Activated naive CD4-positive, alpha-beta T cell treated with anti-CD3 and anti-CD28 coated beads, Interleukin-2, amount 50 U/mL, for 72 hours (primary cell): ENCODE data around the gene IGFBP2. TPM values are rescaled to one million over a fixed set of nuclear protein-coding genes. Genes with fewer than 3 reads are reported as not detected.

Experiments
- ATAC-seq, 2 donors: fragments of 150-1000 bp; cut with Tn5 transposase; 2 replicates each; pipeline ENCODE4 v1.10.0; 2021; ENCODE audit warnings: mild to moderate bottlenecking in 2 of 2, moderate library complexity in 2 of 2
- DNase-seq, 2 donors: peaks; one replicate each; pipeline ENCODE4 v3.0.0; 2021 to 2022; ENCODE audit warnings: low spot score in 2 of 2
- H3K27ac Mint-ChIP-seq, 2 donors: one replicate each; pipeline ENCODE4 v1.8.0; 2022; ENCODE audit warnings: mild to moderate bottlenecking in 2 of 2, mixed read lengths in 2 of 2
- H3K36me3 Mint-ChIP-seq, 2 donors: one replicate each; pipeline ENCODE4 v1.8.0; 2022; ENCODE audit warnings: mixed read lengths in 2 of 2
- H3K9me3 Mint-ChIP-seq, 2 donors: one replicate each; pipeline ENCODE4 v1.8.0; 2022; ENCODE audit warnings: mixed read lengths in 2 of 2
- total RNA-seq, 2 donors: library from RNA; stranded (reverse); gene quantifications; one replicate each; pipeline ENCODE4 v1.2.3, GENCODE V29; 2022

The IGFBP2 gene
- total RNA-seq, 2 donors from 2014 or later: 0.14 to 11.6 TPM

DNA sequence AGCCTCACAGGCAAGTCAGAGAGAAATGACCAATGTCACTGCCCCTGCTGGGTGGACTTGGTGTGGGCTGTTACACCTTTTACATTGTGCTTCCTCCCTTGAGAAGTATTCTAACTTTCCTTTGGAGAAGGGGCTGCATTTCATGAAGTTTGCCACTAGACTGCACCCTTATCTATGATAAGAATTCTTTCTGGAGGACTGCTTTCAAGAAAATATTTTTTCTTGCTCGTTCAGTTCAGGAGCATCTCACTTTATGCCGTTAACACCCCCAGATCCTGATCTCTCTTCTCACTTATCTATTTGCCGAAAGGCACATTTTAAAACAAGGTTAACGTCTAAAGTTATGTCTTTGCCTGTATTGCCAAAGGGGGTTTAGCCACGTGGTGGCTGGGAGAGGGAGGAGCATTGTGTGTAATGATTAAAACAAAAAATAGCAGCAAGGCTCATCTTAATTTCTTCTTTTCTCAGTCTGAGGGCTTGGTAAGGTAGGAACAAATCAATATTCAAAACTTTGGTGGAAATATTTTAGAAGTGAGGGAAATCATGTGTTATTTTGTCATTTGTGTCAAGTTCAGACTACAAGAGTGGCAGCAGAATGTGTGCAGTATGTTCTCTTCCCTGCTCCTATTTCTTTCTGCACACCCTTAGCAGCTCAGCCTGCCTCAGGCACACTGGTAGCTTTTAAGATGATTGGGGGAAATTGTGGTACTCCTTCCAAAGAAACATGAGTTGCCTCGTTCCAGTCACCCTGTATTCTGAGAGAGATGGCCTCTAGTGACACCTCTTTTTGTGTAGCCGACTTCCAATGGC lies 63.7 kb downstream of the IGFBP2 start:
- Mint-ChIP-seq H3K9me3 (no peaks in the 10 kb centered on the region), H3K36me3 (no peaks in the 10 kb centered on the region), H3K27ac (no peak overlapping the region)
- no peak for DNase-seq
- ATAC-seq: no peak

DNA sequence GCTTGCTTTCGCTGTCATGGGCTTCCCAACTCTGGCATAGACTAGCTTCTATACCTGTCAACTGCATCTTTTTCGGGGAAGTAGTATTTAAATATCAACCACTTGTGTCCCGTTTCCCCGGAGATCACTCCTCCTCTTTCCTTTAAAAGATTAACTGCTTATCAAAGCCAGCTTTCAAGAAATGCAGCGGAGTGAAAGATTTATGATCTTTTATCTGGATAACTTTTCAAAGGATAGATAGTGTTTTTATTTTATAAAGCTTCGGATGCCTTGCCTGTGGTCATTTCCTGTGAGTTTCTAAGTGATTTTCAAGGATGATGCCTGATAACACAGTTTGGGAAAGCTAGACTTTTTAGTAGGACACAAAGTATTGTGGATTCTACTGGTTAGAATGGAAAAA lies 65.1 kb downstream of the IGFBP2 start:
- H3K36me3 Mint-ChIP-seq: no peaks in the 10 kb centered on the region
- no peak for DNase-seq
- no peak for ATAC-seq
- no peak overlapping the region for H3K27ac Mint-ChIP-seq
- H3K9me3 Mint-ChIP-seq: no peaks in the 10 kb centered on the region

DNA sequence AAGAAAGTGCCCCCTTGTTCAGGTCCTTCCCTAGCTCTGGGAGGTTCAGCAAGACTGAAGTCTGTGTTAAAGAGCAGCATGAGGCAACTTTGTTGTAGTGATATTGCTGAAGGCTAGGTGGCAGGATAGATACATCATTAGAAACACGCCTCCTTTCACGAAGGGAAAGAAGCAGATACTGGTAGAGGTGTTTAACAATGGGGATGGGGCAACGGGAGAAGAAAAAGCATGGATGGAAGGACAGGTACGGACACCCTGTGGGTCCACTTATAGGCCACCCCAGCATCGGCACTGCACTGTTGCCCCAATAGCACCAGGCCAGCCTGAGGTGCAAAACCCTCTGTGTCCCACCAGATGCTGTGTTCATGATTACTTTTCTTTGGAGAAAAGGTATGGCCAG lies 65.7 kb downstream of the IGFBP2 start:
- no peak overlapping the region for H3K27ac Mint-ChIP-seq
- ATAC-seq (peak in 1 of 2 donors; percentile 61), DNase-seq (no peak)
- H3K9me3 Mint-ChIP-seq: no peaks in the 10 kb centered on the region
- H3K36me3 Mint-ChIP-seq: no peaks in the 10 kb centered on the region

DNA sequence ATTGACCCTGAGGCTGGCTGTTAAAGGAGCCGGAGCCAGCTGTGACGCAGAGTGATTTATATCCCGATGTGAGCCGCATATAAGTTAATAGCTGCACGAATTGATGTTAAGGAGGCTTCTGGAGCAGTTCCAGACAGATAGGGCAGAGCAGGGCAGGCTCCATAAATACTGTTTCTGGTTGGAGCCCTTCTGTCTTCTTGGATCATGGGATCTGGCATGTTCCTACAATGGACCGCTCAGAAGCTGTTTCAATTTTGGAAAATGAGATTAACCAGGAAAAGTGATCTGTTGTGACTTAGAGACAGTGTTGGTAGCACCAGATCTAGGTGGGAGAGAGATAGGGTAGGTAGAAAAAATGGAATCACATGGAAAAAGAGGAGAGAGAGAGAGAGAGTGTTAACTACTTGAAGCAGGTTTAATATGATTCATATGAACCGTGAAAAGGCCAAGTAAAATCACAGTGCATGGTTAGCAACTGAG lies 66.9 kb downstream of the IGFBP2 start:
- DNase-seq (no peak), ATAC-seq (no peak)
- Mint-ChIP-seq H3K36me3 (no peaks in the 10 kb centered on the region), H3K9me3 (no peaks in the 10 kb centered on the region), H3K27ac (no peak overlapping the region)

DNA sequence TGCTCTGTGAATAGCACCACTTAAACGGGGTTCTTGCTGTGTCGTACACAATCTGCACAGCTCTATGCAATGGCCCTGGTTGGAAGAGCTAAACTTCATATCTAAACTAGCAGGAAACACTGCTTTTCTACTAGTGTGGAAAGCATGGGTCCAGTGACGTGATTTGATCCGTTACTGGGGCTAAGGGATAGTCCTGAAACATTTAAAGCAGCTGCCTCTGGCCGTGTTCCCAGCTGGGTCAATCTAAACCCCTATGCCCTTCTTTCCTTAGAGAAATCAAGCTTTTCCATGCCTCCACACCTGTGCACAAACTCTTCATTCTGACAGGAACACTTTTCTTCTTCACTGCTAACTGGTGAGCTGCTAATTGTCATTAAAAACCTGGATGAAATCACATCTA lies 67.6 kb downstream of the IGFBP2 start:
- Mint-ChIP-seq H3K36me3 (no peaks in the 10 kb centered on the region), H3K27ac (no peak overlapping the region), H3K9me3 (no peaks in the 10 kb centered on the region)
- DNase-seq (no peak), ATAC-seq (no peak)

DNA sequence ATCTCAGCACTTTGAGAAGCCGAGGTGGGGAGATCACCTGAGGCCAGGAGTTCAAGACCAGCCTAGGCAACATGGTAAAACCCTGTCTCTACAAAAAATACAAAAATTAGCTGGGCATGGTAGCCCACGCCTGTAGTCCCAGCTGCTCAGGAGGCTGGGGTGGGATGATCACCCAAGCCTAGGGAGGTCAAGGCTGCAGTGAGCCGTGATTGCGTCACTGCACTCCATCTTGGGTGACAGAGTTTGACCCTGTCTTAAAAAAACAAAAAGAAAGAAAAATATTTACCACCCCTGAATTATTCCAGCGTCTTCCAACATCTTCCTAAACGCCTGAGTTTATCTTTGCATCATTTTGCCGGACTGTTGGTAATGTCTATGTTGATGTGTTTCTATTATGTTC lies 68.3 kb downstream of the IGFBP2 start:
- Mint-ChIP-seq H3K27ac (no peak overlapping the region), H3K36me3 (no peaks in the 10 kb centered on the region), H3K9me3 (no peaks in the 10 kb centered on the region)
- DNase-seq: no peak
- ATAC-seq: no peak

DNA sequence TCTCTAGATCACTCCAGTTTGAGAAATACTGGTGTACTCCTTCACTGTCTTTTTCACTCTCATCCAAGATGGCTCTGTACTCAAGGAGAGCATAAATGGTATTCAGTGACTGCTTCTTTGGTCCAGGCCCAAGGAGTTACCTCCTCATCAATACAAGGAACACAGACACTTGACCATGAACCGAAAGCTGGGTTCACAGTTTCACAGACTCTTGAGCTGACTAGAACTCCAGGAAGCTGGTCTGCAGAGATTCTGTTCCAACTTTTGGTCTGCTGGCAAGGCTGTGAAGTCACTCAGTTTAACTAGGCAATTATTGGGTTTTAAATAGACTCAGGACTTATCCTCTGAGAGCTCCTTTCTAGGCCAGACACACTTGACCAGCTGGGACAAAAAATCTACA lies 69.5 kb downstream of the IGFBP2 start:
- H3K36me3 Mint-ChIP-seq: no peaks in the 10 kb centered on the region
- DNase-seq (no peak), ATAC-seq (no peak)
- no peak overlapping the region for H3K27ac Mint-ChIP-seq
- no peaks in the 10 kb centered on the region for H3K9me3 Mint-ChIP-seq

DNA sequence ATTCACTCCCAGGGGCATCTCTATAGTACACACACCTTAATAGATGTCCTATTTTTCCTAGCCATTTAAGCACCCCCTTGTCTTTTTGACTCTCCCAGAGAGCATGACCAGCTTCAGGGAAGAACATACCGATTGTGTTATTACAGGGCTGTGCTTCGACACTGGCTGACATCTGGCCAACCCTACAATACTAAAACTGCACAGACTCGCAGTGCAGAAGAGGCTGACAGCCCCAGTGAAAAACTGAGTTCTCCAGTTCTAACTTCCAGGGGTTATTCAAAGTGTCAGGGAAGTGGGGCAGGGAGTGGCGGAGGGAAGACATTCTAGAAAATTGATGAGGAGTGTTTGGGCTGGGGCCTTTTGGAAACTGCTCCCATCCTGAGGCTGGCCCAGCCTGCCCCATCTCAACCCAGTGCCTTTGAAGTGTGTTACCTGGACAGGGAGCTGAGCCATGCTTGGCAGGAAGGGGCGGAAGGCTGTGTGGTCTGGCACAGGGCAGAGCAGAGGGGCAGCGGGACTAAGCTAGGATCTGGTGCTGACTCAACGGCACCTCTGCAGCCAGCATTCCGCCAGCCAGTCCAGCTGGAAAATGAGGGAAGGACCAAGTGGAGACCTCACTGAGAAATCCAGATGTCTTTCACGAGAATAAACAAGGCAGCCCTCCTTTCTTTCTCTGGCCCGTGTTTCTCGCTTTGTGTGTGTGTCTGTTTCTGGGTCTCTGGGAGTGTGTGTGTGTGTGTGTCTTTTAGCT lies 77.5 kb downstream of the IGFBP2 start:
- no peak overlapping the region for H3K27ac Mint-ChIP-seq
- no peaks in the 10 kb centered on the region for H3K9me3 Mint-ChIP-seq
- H3K36me3 Mint-ChIP-seq: no peaks in the 10 kb centered on the region
- DNase-seq (no peak), ATAC-seq (no peak)

DNA sequence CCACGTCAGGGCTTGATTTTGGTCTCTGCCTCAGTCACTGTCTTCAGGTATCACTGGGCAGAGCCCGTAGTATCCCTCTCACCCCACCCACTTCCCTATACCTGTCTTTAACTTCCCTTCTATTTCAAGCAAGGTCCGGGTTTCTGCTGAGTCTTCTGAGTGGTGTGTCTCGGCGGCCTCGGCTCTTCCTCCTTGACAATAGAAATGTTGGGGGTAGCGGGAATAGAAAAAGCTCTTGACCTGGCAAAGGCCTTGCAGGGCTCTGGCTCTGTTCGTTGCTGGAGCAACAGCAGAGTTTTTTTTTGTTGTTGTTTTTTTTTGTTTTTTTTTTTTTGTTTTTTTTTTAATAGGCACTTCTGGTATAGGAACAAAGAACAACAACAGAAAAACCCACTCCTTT lies 78.1 kb downstream of the IGFBP2 start:
- ATAC-seq: no peak
- no peak overlapping the region for H3K27ac Mint-ChIP-seq

DNA sequence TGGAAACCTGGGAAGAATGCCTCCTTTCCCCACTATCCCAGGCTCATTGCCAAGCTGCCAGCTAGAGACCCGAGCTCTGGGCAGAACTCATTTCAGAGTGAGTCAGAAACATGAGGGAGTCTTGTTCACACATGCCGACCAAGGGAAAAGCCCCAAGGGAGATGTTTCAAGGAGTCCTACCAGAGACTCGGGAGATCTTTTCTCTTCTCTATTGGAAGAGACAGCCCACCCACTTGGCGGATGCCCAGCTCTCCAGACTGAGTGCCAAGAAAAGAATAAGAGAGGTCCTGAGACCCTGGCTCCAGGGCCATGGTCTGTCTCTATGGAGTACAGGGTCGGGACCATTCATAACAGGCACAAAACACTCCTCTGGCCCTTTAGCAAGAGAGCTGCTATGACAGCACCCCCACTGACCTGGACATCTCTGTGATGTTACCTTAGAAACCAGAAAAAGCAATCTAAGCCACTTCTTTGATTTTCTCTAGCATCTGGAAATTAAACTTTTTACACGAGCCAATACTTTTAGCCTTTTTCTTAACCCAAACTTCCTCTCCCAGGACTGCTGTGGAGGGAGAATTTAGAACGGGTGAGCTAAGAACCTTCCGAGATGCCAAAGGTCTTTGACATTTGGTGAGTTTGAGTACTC lies 80.6 kb downstream of the IGFBP2 start:
- no peak for DNase-seq
- Mint-ChIP-seq H3K9me3 (no peaks in the 10 kb centered on the region), H3K27ac (no peak overlapping the region), H3K36me3 (no peaks in the 10 kb centered on the region)
- ATAC-seq: no peak

More for the DNA sequence above, 78.1 kb downstream of the IGFBP2 start:
- no peaks in the 10 kb centered on the region for H3K36me3 Mint-ChIP-seq
- DNase-seq: no peak
- no peaks in the 10 kb centered on the region for H3K9me3 Mint-ChIP-seq

Other genes starting within 250 kb of the IGFBP2 start
- gene SMARCAL1, start 220.9 kb upstream of the IGFBP2 start, total RNA-seq: 10 to 100 TPM; 28.3 to 29.2 TPM
- gene RPL37A, start 134.6 kb upstream of the IGFBP2 start, total RNA-seq: 1,000 to 10,000 TPM; 3,400 to 3,972 TPM
- under 1 TPM in 1 of 2 donors, not detected in 1; 0.02 TPM for gene IGFBP5, start 62.1 kb downstream of the IGFBP2 start, total RNA-seq
- gene TNP1, start 226.6 kb downstream of the IGFBP2 start, total RNA-seq: not detected